DMS114 treated with DMSO at 0.1 percent for 48 hours (cell line): ENCODE results near the gene EPRS1.
"Not testable (repeated sequence)": the region's sequence is repeated elsewhere in the genome, so short reads cannot be mapped to it uniquely, and the experiment has no call there.

Experiments used
- DNase-seq: peaks from one replicate; lab custom pipeline; 2025; ENCODE audit not compliant: unreplicated experiment; lab: John Stamatoyannopoulos, UW

The EPRS1 gene

DNA sequence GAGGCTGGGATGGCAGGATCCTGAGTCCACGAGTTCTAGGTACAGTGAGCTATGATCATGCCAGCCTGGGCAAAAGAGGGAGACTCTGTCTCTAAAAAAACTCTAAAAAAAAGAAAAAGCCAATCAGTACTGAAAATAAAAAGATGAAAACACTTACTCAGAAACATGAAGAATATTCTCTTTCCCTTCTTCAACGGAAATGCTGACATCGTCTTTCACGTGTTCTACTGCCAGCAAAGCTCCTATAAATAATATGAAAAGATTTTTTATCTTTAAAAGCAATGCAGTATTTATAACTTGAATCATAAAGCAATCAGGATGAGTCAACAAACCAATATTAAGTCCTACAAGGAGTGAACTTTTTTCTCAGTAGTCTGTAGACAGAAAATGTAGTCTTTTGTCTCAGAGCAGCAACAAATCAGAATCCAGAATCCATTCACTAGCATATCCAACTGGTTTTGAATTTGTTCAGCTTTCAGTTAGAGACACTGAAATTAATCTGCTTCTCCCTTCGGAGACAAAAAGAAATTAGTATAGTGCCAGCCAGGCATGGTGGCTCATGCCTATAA lies 6.2 kb downstream of the EPRS1 start:
- DNase-seq = no peak

DNA sequence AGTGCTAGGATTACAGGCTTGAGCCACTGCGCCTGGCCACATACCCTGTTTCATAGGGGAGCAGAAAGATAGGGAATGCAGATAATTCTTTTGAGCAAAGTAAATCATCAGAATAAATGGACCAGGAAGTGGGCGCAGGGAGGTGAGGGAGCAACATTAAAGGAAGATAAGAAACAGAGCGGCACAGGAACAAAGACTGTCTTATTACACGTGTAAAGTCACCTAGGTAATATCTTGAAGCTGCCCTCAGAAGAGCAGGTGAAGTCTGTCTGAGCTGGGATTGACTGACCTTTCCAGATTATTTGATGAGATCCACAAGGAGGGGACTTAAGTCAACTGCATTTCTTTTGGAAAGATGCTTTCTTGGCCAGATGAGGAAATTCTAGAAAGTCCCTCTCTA lies 7.7 kb downstream of the EPRS1 start:
- no peak for DNase-seq

DNA sequence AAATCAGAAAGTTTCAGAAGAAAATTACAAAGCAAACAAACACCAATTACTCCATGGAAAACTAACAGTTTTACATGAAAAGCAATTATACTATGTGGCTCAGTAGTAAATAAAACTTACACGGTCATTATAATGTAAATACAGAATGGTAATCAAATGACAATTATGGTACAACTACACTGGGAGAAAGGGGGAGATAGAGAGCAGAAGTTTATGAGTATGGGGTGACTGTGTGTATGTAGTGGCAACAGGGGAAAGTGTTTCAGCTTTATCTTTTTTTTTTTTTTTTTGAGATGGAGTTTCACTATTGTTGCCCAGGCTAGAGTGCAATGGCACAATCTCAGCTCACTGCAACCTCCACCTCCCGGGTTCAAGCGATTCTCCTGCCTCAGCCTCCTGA lies 8.5 kb downstream of the EPRS1 start:
- not testable (repeated sequence) for DNase-seq

DNA sequence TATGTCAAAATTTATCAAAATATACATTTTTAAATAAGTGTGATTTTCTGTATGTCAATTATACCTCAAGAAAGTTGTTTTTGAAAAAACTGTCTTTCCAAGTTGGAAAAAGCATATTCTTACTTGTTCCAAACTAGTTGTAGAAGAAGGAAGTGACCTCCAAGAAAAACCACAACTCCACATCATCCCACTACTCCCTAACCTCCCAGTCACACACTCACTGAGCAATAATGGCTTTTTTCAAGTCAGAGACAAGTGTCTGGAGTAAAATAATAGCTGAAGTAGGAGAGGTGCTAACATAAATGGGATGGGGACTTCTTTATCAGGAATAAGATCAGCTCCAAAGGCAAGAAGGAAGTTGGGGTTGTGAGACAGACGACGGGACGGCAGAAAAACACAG lies 13.4 kb downstream of the EPRS1 start:
- no peak for DNase-seq

DNA sequence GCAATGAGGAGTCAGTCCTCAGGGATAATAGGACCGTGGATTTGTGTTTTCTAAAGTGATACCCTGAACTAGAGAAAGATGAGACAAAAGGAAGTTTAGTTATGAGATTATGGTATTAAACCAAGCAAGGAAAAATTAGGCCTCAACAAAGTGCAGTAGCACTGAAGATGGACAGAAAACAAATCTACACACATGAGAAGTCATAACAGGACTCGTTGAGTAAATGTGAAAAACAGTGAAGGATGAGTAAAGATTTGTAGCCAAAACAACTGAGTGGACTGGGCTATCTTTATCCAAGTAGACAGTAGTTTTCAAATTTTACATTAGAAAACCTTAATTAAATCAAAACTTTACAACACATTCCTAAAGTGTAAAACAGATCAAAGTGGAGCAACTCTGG lies 15.0 kb downstream of the EPRS1 start:
- DNase-seq = no peak

DNA sequence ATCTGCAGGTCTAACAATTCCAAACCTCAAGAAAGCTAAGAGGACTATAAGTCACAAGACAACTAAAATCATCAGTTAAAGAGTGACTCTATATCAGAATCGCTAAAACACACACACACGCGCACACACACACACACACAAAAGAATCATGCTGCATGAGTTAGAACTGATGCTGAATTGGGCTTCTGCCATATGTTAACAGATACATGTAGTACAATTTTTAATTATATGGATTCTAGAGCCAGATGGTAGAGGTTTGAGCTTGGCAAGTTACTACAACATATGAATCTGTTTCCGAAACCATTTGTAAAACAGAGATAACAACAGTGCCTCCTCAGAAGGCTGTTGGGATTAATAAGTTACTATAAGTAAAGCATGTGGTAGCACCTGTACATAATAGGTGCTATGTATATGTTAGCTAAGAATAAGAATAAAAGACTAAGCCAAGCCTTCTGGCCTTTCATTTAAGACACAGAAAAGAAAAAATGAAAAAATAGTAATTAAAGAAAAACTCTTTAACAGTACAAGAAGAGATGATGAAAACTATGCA lies 17.9 kb downstream of the EPRS1 start:
- DNase-seq = no peak

DNA sequence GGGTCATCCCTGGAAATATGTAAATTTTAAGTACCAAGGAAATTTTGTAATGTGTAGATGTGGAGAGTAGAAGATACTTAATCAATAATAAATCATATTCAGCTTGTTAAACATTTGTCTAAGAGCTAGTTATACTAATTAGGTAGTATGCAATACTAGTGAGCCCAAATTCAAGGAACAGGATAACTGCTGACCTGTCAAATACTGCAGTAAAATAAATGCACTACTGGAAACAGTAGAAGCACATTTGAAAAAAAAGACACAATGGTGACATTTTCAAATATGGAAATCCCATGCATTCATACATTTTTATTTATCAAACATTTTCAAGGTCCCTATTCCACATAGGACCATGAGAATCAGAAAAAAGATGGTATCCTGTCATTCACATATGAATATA lies 27.2 kb downstream of the EPRS1 start:
- DNase-seq = no peak

DNA sequence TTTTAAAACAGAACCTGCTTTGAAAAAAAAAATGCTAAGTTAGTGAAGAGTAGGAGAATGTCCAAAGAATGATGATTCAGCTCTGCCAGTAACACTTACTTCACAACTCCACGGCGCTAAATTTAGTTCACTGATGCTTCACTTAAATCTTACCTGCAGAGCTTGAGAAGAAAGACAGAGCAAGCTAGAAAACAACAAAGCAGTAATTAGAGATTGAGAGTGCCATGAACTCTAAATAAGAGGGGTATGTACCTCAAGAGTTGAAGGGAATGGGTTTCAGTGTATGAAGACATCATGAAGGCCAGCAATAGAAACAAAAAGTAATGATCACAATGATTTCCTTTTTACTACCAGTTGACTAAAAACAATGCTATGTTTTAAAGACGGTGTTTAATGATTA lies 32.8 kb downstream of the EPRS1 start:
- no peak for DNase-seq

DNA sequence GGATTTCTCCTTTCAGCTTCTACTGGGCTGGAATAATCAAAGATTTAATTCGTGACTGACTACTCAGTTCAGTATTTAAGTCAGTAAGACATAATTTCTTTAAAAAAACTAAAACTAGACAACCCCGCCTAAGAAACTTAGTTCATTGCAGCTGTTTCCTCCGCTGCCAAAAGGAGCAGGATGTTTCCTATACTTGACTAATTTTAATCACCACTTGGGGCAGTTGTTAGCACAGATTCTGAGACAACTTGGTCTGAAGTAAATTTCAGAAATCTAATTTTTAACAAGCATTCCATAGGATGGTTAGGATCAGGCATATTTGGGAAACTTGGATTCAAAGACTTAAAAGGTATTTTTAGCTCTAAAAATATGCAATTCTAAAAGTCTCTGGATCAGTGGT lies 34.0 kb downstream of the EPRS1 start:
- no peak for DNase-seq

DNA sequence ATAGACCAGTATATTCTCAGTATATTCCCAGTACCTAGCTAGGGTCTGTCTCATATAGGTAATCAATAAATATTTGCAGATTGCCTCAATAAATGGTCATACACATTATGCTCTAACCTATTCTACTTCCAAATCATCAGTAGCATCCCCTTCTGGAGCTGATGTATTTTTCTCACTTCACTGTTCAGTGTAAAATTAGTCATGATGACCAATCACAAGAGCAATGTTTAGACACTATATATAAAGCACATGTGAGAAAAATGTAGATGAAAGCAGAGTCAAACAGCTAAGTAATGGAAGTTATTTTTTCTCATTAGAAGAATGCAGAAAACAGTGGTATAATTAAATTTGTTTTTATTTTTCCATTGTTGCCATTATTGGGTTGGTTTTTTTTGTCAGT lies 34.7 kb downstream of the EPRS1 start:
- DNase-seq = no peak

DNA sequence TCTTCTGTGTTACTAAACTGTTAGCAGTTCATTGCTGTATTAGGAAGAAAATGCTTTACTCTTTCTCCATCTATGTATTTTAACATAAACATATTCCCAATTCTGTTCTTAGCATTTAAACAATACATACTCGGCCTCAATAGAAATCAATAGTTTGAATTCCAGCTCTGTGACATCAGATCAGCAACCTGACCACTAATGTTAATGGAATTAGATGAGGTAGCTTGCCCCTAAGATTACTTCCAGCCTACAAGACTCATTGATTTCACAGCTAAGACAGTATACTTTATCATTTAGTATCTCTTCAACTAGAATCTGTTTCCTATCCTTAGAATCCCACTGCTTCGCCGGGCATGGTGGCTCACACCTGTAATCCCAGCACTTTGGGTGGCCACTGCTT lies 38.9 kb downstream of the EPRS1 start:
- DNase-seq = no peak

DNA sequence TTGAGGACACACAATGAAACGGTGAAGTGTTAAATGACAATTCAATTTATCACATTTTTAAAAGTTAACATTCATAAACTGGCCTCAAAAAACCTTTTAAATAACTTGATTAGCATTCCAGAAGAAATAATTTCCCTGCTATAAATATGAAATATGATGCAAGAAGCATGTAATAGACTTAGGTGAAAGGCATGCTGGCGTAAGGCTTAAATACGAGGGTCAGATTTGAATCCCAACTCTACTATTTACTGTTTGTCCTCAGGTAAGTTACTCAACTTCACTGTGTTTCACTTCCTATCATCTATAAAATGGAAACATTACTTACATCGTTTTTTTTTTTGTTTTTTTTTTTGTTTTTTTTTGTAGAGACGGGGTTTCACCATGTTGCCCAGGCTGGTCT lies 40.8 kb downstream of the EPRS1 start:
- no peak for DNase-seq

DNA sequence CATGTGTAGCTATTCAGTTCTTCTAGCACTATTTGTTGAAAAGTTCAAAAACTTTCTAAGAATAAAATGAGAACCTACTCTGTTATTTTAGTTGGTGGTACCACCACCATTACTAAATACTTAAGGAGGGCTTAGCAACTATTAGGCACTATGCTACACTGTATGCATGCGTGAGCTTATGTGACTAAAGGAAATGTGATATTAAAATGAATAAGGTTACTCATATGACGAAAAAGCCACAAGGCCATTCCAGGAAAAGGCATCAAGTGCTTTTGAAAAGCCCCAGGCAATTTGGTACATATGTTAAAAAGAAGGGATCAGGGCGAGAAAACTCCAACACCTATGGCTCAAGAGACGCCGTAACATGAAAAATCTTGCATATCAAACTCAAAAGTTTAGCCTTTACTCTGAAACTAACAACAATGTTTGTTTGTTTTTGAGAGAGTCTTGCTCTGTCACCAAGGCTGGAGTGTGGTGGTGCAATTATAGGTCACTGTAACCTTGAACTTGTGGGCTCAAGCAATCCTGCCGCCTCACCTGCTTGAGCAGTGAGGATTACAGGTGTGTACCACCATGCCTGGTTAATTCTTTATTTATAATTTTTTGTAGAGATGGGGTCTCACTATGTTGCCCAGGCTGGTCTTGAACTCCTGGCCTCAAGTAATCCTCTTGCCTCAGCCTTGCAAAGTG lies 42.5 kb downstream of the EPRS1 start:
- DNase-seq = no peak

DNA sequence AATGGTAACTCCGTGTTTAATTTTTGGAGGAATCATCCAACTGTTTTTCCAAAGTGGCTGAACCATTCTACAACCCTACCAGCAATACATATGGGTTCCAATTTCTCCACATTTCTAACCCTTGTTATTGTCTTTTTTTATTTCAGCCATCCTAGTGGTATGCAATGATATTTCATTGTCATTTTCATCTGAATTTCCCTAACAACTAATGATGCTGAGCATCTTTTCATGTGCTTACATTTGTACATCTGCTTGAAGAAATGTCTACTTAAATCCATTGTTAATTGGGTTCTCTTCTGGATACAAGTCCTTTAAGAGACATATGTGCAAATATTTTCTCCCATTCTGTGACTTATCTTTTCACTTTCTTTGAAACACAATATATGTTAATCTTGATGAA lies 43.3 kb downstream of the EPRS1 start:
- DNase-seq = no peak

DNA sequence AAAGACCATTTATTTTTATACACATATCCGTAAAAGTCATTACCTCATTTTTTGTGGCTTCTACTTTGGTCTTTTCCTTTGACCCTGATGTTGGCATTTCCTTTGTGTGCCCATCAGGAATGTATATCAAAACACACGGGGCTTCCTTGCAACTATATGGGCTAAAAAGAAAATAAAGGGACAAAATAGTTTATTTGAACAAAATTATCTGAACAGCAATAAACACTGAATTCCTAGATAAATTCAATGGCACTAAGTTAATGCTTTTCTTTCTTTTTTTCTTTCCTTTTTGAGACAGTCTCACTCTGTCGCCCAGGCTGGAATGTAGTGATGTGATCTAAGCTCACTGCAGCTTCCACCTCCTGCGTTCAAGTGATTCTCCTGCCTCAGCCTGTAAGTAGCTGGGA lies 45.2 kb downstream of the EPRS1 start:
- no peak for DNase-seq

DNA sequence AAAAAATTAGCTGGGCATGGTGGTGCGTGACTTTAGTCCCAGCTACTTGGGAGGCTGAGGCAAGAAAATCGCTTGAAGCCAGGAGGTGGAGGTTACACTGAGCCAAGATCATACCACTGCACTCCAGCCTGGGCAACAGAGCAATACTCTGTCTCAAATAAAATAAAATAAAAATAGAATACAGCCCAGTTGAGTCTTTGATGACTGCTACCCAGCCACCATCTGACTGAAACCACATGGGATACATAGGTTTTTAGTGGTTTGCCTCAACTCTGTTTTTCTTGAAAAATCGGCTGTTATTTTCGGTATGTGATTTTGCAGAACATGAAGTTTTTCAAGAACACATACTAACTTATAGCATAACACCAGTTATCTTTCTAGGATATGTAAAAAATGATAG lies 46.5 kb downstream of the EPRS1 start:
- no peak for DNase-seq
